Activated CD4-positive, alpha-beta T cell treated with anti-CD3 and anti-CD28 coated beads for 4 hours (primary cell): ENCODE data around the gene LLGL2.

Experiments
- DNase-seq, 2 donors: peaks; one replicate each; pipeline ENCODE4 v3.0.0-alpha.2; 2020

Gene LLGL2

DNA sequence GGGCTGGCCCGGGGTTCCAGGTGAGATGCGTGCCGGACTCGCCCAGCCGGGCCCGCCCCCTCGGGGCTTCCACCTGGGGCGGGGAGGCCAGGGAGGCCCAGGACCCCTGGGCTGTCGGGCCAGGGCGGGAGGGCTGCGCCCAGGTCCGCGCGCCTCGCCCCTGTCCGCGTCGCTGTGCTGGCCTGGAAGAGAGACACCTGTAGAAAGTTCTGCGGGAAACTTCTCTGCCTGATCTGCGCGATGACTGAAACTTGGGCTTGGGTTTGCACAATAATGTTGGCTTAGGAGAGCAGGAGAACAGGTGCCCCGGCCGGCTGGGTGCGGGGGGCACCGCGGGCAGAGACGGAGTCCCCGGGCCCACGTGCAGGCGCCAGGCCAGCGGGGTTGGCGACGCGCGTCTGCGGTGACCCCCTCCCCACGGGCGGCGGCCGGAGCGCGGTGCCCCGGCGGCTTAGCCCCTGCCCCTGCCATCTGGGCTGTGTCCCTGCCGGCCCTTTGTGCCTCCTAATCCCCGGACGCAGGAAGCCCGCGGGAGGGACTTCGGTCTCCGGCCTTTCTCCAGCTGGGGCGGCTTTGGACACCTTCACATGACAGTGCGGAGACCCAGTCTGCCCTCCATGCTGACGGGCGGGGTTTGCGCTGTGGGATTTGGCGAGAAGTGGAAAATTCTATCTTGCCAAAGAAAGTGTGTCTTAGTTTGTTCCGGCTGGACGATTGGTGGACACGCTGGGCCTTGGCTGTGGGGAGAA is 483 bp downstream of the LLGL2 start:
- no peak for DNase-seq

DNA sequence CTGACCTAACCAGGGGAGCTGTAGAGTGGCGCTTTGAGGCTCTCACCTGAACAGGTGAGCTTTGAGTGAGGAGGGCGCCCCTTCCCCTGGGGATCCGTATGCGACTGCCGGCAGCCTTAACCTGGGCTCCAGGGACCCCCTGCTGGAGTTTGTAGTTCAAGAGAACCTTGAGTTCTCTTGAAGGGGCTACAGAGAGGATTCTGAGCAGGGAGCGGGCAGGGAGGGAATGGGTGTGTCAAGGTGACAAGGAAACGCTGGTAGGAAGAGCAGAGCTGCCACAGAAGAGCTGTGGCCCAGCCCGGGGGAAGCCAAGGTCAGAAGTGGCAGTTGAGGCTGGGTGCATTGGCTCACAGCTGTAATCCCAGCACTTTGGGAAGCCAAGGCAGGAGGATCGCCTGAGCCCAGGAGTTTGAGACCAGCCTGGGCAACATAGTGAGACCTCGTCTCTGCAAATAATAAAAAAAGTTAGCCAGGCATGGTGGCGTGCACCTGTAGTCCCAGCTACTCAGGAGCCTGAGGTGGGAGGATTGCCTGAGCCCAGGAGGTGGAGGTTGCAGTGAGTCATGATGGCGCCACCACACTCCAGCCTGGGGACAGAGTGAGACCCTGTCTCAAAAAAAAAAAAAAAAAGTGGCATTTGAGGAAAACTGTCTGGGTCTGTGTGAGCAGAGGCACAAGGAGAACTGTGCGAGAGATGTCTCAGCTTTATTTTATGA is 1.2 kb downstream of the LLGL2 start:
- DNase-seq: no peak

DNA sequence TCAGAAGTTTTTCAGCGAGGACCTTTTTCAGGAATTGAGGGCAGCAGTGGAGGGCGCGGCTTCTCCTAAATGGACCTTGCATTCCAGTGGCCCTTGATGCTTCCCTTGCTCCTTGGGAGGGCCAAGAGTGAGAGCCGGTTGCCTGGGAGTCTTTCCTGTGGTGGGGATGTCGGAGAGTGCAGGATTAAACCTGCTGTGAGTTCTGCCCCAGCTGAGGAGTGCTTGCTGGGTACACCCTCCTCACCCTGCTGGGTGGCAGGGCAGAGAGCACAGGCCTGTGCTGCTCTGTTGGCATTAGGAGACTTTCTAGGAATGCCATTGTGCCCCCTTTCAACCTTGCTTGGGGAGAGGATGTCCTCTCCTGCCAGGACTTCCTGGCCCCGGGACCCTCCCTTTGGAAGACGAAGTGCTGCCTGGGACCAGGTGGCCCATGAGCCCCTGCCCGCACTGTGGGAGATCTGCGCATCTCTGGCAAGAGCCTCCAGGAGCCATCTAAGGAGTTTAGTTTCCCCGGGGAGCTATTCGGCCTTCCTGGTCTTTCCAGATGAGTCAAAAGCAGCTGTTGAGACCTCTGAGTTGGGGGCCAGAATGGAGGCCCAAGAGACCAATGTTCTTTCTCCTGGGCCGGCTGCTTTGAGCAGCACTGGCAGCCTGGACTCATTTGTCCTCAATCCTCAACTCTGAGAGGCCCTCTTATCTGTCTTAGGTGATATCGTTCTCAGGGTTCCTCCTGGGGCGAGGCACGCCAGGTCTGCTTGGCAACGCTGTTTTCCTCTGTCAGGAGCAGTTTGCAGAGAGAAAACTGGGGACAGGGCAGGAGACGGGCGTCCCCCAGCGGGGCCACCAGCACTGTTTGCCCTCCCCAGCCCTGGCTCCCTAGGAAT is 5.6 kb downstream of the LLGL2 start:
- DNase-seq: no peak

DNA sequence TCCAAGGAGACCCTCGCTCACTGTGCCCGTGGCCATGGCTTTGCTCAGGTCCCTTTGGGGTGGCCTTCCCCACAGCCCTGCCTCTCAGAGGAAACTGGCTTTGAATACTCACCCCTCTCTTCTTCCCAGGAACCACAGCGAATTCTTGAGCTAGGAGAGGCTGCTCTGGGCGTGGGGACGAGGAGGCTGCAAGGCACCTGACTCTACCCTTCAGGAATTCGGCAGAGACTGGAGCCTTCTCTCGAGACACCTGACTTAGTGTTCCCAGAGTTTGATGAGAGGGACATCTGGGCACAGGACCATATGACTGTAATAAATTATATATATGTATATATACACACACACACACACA is 6.2 kb downstream of the LLGL2 start:
- no peak for DNase-seq

DNA sequence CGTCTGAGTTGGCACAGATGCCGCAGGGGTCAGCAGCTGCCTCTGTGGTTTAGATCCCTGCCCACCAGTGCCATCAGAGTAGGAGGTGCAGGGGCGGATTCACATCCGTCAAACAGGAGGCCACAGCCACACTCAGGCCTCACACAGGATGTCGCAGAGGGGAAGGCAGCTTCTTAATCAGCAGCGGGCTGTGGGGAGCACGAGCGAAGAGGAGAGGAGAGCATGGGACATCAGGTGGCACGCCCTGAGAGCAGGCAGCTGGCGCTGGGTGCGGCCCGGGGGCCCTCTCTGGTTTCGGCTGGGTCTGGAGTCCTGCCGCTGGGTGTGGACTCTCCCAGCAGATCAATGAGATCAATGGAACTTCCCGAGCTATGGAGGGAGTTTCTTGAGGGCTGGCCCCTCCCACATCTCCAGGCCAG is 9.6 kb downstream of the LLGL2 start:
- peak; percentile 37 to 53 for DNase-seq

DNA sequence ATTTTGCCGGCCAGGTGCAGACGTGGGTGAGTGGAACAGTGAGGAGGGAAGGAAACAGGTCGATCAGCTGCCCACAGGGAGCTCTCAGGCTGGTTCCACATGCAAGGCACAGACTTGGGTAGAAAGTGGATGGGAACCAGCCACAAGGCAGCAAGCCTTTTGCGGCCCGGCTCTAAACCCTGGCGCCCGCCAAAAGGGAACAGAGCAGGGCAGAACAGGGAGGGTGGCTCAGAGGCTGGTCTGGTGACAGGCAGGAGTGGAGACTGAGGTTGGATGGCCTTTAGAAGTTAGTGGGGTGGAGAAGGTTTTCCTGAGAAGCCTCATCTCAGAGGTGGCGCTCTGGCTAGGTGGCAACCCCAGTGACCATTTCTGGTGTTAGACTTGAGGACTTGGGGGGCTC is 10.4 kb downstream of the LLGL2 start:
- no peak for DNase-seq

DNA sequence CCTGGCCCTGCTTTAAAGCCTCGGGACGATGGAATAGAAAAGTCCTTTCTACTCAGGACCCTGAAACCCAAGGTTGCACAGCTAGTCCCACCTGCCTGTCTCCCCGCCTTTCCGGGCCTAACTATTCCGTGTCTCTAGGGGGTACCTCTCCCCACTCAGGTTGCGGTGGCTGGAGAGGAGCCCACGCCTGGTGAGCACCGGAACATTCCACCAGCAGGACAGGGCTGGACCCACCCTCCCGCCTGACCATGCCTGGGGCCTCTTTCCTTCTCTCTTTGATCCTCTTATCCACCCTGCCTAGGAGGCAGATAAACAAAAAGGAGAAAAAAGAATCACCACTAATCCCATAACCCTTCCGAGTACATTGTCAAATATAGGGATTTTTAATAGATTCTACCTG is 10.9 kb downstream of the LLGL2 start:
- DNase-seq: no peak

DNA sequence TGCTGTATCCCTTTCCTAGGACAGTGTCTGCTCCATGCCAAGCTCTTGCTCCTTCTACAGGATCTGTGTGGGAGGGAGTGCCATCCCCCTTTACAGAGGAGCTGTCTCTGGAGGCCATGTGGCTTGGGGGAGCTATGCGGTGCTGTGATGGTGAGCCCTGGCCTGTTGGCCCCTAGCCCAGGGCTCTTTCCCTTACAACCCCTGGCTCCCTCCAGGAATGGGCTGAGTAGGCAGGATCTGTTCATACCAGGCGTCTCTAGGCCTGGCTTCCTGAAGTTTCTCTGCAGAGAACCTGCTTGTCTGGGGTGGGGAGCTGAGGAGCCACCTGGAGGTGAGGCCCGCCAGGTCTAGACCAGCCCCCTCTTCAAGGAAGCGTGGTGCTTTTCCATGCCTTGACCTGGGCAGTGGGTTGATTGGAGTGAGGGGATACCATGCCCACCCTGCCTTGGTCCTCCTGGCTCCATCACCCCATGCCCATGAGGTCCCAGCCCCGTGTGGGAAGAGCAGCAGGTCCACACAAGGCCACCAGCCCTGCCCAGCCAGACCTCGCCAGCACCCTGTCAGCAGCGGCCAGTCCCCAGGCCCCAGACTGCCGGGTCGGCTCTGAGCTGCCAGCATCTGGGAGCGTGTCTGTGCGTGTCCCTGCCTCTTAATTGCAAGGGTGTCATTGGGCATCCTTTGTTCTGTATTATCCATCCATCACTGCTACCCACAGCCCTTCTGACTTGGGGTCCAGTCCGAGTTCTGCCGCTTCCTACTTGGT is 14.7 kb downstream of the LLGL2 start:
- no peak for DNase-seq

DNA sequence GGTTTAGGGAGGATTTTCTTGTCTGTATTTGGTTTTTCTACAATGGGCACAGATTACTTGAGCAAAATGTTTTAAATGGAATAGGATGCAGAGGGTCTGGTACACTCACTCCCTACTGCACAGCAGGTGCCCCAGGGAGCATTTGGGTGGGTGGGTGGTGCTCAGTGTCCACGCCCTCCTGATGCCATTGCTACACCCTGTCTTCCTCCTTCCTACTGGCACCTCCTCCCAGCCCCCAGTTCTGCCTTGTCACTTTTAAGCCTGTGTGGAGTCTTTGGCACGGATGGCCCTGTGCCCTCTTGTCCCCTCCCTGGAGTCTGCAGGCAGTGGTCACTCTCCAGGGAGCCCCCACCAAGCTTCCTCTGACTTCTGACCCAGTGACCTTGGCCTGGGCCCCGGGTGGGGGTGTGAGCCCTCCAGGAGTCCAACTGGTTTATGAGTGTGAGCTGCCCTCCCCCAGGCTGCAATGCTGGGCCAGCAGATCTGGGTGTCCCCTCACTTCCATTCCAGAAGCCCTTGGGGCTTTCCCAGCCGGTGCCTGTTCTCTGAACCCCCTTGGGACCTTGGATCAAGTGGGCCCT is 15.5 kb downstream of the LLGL2 start:
- DNase-seq: no peak

DNA sequence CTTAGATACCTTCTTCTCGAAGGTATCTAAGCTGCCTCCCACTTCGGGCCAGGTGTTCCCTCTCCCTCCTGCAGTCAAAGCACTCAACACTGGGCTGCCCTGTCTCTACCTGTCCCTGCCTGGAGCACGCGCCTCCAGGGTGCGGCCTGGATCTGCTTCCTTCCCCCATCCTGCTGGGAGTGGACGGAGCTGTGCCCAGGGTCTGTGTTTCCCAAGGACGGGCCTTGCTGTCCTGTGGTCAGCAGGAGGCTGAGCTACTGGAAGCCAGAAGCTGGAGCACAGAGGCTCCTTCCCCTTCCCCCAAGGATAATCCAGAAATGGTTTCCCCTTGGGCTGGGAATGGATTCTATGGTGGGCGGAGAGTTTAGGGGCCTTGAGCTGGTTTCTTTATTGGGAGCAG is 16.7 kb downstream of the LLGL2 start:
- no peak for DNase-seq

DNA sequence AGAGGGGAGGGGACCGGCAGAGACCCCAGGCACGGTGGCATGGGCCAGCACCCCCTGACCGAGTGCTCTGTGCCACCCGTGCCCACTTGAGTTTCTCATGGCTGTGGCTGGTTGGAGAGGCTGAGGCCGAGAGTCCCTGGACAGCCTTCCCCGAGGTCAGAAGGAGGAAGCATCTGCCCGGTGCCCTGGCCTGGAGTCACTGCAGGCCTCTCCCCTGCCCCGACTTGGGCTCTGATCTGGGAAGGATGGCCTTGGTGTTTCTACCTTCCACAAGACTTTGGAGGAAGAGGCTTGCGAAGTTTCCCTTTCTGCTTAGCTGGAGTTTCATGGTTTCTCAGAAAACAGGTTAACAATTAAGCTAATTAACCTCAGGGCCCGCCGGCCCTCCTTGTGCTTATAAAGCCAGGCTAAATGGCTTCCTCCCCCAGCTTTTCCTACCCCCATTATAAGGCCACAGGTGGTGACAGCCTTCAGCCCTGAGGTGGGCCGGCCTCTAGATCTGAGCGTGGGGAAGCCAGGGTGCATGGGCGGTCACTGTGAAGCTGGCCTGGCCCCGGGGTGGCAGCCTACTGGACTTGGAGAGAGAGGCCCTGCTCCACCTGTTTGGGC is 17.3 kb downstream of the LLGL2 start:
- DNase-seq: no peak

DNA sequence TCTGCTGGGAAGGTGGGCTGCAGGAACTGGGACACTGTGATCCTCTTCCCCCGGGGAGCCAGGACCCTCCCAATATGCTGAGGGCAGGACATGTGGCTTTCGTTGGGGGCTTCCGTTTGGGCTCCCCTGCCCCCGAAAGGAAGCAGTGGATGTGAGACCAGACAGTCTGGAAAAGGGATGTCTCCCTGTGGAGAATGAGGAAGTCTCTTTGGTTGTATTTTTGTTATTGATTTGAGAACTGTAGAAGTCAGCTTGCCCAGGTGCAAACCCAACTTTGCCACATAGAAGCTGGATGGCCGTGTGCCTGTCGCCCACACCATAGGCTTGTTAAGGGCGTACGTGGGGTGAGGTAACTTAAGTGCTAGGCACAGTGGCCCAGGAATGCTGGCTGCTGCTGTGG is 18.8 kb downstream of the LLGL2 start:
- no peak for DNase-seq

DNA sequence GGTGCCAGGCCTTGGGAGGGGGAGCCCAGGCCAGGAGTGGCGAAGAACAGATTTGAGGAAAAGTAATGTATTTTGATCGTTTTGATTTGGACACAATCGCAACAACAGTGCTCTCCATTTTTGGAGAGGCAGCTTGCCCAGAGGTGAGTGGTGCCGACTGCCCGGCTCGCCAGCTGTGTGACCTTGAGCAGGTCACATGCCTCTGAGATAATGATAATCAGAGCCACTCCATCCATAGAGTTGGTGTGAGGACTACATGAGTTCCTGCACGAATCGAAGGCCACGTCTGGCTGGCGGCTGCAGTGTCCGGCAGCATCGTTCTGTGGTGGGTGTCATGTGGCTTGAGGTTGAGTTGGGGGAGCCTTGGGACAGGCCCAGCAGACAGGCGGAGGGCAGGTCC is 20.7 kb downstream of the LLGL2 start:
- no peak for DNase-seq

DNA sequence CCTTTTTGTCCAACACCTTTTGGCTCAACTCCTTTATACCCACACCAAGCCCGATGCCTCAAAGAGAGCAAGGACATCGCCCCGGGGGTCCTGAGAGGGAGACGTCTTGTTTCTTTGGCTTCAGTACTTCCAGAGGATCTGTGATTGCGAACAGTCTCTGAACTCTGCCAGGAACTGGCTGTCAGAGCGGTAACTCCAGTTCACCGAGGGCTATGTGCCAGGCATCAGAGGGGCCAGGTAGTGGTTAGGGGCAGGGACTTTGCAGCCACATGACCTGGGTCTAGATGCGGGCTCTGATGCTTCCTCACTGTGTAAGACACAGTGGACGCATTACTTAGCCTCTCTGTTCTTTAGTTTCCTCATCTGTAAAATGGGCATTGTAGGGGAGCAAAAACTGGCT is 21.6 kb downstream of the LLGL2 start:
- no peak for DNase-seq

DNA sequence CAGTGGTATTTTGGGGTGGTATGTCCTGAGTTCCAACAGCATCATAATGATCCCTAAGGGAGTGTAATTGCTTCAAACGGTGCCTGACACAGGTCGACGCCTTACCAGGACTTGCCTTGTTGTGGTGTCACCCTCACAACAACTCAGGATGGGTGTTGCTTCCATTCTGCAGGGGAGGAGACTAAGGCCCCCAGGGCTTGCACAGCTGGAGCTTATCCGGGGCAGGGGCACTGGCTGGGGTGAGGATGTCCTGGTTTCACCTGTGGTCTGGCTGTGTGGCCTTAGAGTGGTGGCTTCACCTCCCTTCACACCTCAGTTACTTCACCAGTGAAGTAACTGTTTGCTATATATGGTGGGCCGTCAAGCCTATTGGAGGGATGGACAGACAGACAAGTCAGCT is 23.3 kb downstream of the LLGL2 start:
- DNase-seq: no peak

DNA sequence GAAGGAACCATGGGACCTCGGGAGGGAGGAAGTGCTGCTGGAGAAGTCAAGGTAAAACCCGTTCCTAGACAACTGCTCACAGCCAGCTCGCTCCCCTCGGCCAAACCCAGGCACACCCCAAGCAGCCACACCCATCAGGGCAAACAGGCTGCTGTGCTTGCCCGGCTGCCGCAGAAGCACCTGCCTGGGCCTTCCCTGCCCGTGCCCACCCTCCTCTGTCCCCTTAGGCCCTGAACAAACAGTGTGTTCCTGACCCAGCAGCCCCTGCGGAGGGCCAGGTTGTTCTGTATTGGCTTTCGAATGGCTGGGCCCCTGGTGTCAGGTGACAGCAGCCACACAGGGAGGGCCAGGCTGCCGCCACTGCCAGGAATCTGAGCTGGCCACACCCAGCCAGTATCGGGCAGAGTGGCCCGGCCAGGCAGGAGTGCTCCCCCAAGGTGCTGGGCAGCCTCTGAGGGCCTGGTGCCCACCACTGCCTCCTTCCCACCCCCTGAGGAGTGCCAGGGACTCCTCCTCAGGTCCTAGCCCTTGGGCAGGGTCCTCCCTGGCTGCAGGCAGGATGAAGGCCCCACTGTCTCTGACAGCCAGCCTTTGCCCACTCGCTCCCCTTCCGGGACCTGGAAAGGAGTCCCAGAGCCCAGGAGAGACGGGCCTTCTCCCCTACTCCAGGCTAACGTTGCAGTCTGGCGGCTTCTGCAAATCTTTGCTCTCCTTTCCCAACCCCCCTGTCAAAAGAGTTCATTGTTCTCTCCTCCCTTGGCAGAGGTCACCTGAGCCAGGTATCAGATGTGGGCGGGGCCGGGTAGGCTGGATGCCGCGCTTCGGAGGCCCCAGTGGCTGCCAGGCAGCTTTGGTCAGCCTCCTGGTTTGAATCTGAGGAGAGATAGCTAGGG is 24.0 kb downstream of the LLGL2 start:
- DNase-seq: no peak

DNA sequence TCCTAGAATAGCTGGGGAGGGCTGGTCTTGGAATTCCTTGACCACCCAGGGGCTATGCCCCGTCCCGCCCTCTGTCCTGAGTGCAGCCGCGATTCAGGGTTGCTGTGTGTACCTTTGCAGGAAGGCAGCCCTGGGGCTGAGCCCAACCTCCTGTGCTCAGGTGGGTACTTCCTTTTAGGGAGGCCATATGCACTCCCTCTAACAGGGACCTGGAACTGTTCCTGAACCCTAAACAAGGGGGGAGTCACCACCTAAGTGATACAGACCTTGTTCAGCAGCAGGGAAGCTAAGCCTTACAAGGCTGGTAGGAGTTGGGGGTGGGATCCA is 24.6 kb downstream of the LLGL2 start:
- DNase-seq: no peak

DNA sequence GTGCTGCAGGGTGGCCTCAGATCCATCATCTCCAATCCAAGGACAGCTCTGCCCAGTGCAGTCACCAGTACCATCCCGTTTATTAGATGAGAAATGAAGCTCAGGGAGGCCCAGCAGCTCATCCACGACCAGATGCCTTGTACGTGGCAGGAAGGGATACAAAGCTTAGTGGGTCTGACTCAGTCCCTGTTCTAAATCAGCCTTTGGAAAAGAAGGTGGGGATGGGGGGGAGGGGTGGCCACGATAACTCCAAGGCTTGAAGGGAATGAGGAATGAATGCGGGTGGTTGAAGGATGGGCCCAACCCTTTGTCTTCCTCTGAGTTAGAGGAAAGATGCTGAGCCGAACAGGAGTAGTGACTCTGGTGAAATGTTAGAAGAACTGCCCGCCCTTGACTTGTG is 25.8 kb downstream of the LLGL2 start:
- DNase-seq: no peak

DNA sequence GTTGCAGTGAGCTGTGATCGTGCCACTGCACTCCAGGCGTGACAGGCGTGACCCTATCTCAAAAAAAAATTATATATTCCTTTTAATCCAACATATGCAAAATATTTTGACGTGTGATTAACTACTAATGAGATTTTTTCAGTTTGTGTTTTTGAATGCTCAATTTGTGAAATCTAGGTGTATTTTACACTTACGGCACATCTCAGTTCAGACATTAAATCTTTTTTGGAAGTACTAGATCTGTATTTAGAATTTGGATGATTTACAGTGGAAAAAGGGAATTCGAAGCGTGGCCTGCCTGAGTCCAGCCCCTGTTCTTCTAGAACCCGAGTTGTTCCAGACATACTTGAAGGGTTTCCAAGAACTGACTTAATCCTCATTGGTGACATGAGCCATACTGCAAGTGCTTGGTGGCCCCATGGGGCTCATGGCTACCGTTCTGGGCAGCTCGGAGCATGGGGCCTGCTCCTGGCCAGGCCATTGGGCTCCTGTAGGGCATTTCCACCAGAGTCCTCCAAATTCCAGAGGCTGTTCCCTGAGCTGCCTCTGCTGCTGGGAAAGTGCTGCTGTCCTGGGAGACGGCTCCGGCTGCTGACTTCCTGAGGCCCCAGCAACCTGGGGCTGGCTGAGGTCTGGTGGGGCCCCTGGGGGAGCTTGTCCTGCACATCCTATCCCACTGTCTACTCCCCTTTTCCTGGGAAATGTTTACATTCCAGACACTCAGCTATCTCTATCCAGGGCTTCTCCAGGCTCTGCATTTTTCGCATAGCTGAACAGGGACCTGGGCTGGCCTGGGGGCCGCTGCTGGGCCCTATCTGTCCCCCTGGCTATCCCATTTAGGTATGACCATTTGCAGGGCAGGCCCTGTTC is 27.2 kb downstream of the LLGL2 start:
- DNase-seq: no peak
